Hepatocyte (in vitro differentiated cells): ENCODE results near the gene PLD1. TPM values are rescaled to one million over a fixed set of nuclear protein-coding genes. Genes with fewer than 3 reads are reported as not detected.

Experiments used
- DNase-seq: peaks from one replicate; pipeline ENCODE4 v3.0.0-alpha.2; 2016; ENCODE audit warnings: low spot score
- H2AFZ ChIP-seq: fragments of 200-600 bp; sonication (generic); 2 replicates; pipeline ENCODE4 v1.6.0; 2016; ENCODE audit warnings: antibody characterized with exemption, mild to moderate bottlenecking
- H3K27ac ChIP-seq: fragments of 200-600 bp; sonication (generic); 2 replicates; pipeline ENCODE4 v1.5.1; 2016; ENCODE audit warnings: mild to moderate bottlenecking
- H3K27me3 ChIP-seq: fragments of 200-600 bp; sonication (generic); 2 replicates; pipeline ENCODE4 v1.6.1; 2016
- H3K36me3 ChIP-seq: fragments of 200-600 bp; sonication (generic); replicated peaks from 2 replicates; pipeline ENCODE4 v1.5.1; 2016; ENCODE audit warnings: low read depth; ENCODE audit not compliant: insufficient read depth
- H3K4me1 ChIP-seq: fragments of 200-600 bp; sonication (generic); 2 replicates; pipeline ENCODE4 v1.5.1; 2016; ENCODE audit warnings: mild to moderate bottlenecking, moderate library complexity; ENCODE audit not compliant: insufficient read depth
- H3K4me2 ChIP-seq: fragments of 200-600 bp; sonication (generic); 2 replicates; pipeline ENCODE4 v1.6.0; 2016
- H3K4me3 ChIP-seq: fragments of 200-600 bp; sonication (generic); 2 replicates; pipeline ENCODE4 v1.5.1; 2016; ENCODE audit warnings: mild to moderate bottlenecking
- H3K79me2 ChIP-seq: fragments of 200-600 bp; sonication (generic); 2 replicates; pipeline ENCODE4 v1.6.0; 2017; ENCODE audit warnings: mild to moderate bottlenecking
- H3K9me2 ChIP-seq: fragments of 200-600 bp; sonication (generic); replicated peaks from 2 replicates; pipeline ENCODE4 v1.6.0; 2017; ENCODE audit warnings: mild to moderate bottlenecking; ENCODE audit not compliant: insufficient read depth
- H3K9me3 ChIP-seq: fragments of 200-600 bp; sonication (generic); 2 replicates; pipeline ENCODE4 v1.5.1; 2016; ENCODE audit warnings: low read depth, mild to moderate bottlenecking
- H4K20me1 ChIP-seq: fragments of 200-600 bp; sonication (generic); 2 replicates; pipeline ENCODE4 v1.6.0; 2016; ENCODE audit warnings: mild to moderate bottlenecking; ENCODE audit not compliant: insufficient read depth, poor library complexity, severe bottlenecking
- CTCF ChIP-seq: fragments of 200-600 bp; sonication (generic); IDR thresholded peaks from 2 replicates; pipeline ENCODE4 v1.5.1; 2016; ENCODE audit warnings: antibody characterized with exemption, mild to moderate bottlenecking; ENCODE audit not compliant: poor library complexity
- EZH2 ChIP-seq: fragments of 200-600 bp; sonication (generic); IDR thresholded peaks from 2 replicates; pipeline ENCODE4 v1.6.1; 2016; ENCODE audit warnings: antibody characterized with exemption, mild to moderate bottlenecking, borderline replicate concordance
- EZH2phosphoT487 ChIP-seq: fragments of 200-600 bp; sonication (generic); IDR thresholded peaks from one replicate; pipeline ENCODE4 v1.6.1; 2018; ENCODE audit warnings: antibody characterized with exemption, mild to moderate bottlenecking, low read depth, moderate library complexity; ENCODE audit not compliant: unreplicated experiment, severe bottlenecking
- WGBS: methylation state at CpG from one replicate; pipeline ENCODE4 v1.1.6; 2016; ENCODE audit warnings: low lambda C conversion rate; ENCODE audit errors: missing lambda C conversion rate; 5-methylcytosine and 5-hydroxymethylcytosine counted together
- polyA plus RNA-seq: library from polyadenylated mRNA; unstranded; fragments of >200 nt; fragmentation: Nextera tagmentation; extraction: Ambion mirVana; gene quantifications from 2 replicates; pipeline ENCODE4 v1.2.1, GENCODE V29; 2016
- total RNA-seq: library from RNA; depleted of rRNA; stranded (reverse); fragments of >200 nt; gene quantifications from 2 replicates; pipeline ENCODE4 v1.2.3, GENCODE V29; 2014

PLD1 gene
- total and polyA plus RNA-seq, 2 experiments from 2014 or later = 29.4 to 71.1 TPM

- H3K4me1 ChIP-seq = peaks cover 20% of the 10 kb centered on the region
- no peak overlapping the region for H3K4me3 ChIP-seq
- H4K20me1 ChIP-seq = no peaks in the 10 kb centered on the region
- H3K9me3 ChIP-seq = no peaks in the 10 kb centered on the region
- no peaks in the 10 kb centered on the region for H3K9me2 ChIP-seq
- no peaks in the 10 kb centered on the region for H3K36me3 ChIP-seq
- no peak overlapping the region for H2AFZ ChIP-seq
- DNase-seq = no peak
- peak overlapping the region; percentile 50 for H3K27ac ChIP-seq
- H3K27me3 ChIP-seq = no peaks in the 10 kb centered on the region
- no peak for TF ChIP-seq EZH2phosphoT487
- WGBS = 36% methylated on average over 4 of the region's 4 CpGs
- H3K4me2 ChIP-seq = no peak overlapping the region
- no peaks in the 10 kb centered on the region for H3K79me2 ChIP-seq
Observed at GRCh38 chr3:171822431-171823106, 12.3 kb upstream of the PLD1 start.

- H3K4me1 ChIP-seq = peaks cover 20% of the 10 kb centered on the region
- H3K27ac ChIP-seq = peak overlapping the region; percentile 50
- DNase-seq = no peak
- H3K4me3 ChIP-seq = no peak overlapping the region
- no peaks in the 10 kb centered on the region for H3K9me3 ChIP-seq
- H3K36me3 ChIP-seq = no peaks in the 10 kb centered on the region
- TF ChIP-seq CTCF (no peak), EZH2phosphoT487 (no peak), EZH2 (no peak)
- H3K9me2 ChIP-seq = no peaks in the 10 kb centered on the region
- H3K27me3 ChIP-seq = no peaks in the 10 kb centered on the region
- H3K4me2 ChIP-seq = no peak overlapping the region
- no peaks in the 10 kb centered on the region for H3K79me2 ChIP-seq
- WGBS = 44% methylated on average over 2 of the region's 2 CpGs
- no peak overlapping the region for H2AFZ ChIP-seq
- H4K20me1 ChIP-seq = no peaks in the 10 kb centered on the region
Observed at GRCh38 chr3:171821778-171822358, 11.6 kb upstream of the PLD1 start.

- TF ChIP-seq EZH2phosphoT487 (no peak), EZH2 (no peak), CTCF (no peak)
- Histone ChIP-seq H3K9me3 (no peaks in the 10 kb centered on the region), H3K79me2 (no peaks in the 10 kb centered on the region), H3K4me3 (no peak overlapping the region), H4K20me1 (no peaks in the 10 kb centered on the region), H3K36me3 (no peaks in the 10 kb centered on the region), H3K27ac (peak overlapping the region; percentile 50), H2AFZ (no peak overlapping the region), H3K27me3 (no peaks in the 10 kb centered on the region), H3K9me2 (no peaks in the 10 kb centered on the region), H3K4me1 (peaks cover 20% of the 10 kb centered on the region), H3K4me2 (peak overlapping the region; percentile 8)
- no peak for DNase-seq
- 55% methylated on average over 3 of the region's 3 CpGs for WGBS
Observed at GRCh38 chr3:171821044-171821443, 10.8 kb upstream of the PLD1 start.

- no peaks in the 10 kb centered on the region for H3K9me2 ChIP-seq
- H3K9me3 ChIP-seq = no peaks in the 10 kb centered on the region
- no peak for DNase-seq
- H3K4me2 ChIP-seq = no peak overlapping the region
- no peak overlapping the region for H3K4me3 ChIP-seq
- H3K36me3 ChIP-seq = no peaks in the 10 kb centered on the region
- no peak overlapping the region for H3K27ac ChIP-seq
- no peak overlapping the region for H2AFZ ChIP-seq
- TF ChIP-seq CTCF (no peak), EZH2phosphoT487 (no peak), EZH2 (no peak)
- H3K79me2 ChIP-seq = no peaks in the 10 kb centered on the region
- peaks cover 11% of the 10 kb centered on the region for H3K4me1 ChIP-seq
- 80% methylated on average over 4 of the region's 4 CpGs for WGBS
- no peaks in the 10 kb centered on the region for H4K20me1 ChIP-seq
- no peaks in the 10 kb centered on the region for H3K27me3 ChIP-seq
Observed at GRCh38 chr3:171817074-171817800, 7.0 kb upstream of the PLD1 start.
